ENCODE results near the gene DLG1.
"Not testable (repeated sequence)": the region's sequence is repeated elsewhere in the genome, so short reads cannot be mapped to it uniquely, and the experiment has no call there.

The DLG1 gene

GRCh38 chr3:197286678-197287077 lies 11.7 kb downstream of the DLG1 start:
- no peak for DNase-seq

- DNase-seq, result no peak
Observed at GRCh38 chr3:197285557-197285956, 12.9 kb downstream of the DLG1 start.

- no peak for DNase-seq
Observed at GRCh38 chr3:197283045-197283444, 15.4 kb downstream of the DLG1 start.

- no peak for DNase-seq
Observed at GRCh38 chr3:197281849-197282248, 16.6 kb downstream of the DLG1 start.

GRCh38 chr3:197280156-197280555 lies 18.3 kb downstream of the DLG1 start:
- no peak for DNase-seq

- DNase-seq, result no peak
Observed at GRCh38 chr3:197278933-197279332, 19.5 kb downstream of the DLG1 start.

GRCh38 chr3:197276808-197277207 lies 21.6 kb downstream of the DLG1 start:
- not testable (repeated sequence) for DNase-seq

- no peak for DNase-seq
Observed at GRCh38 chr3:197270558-197271317, 27.7 kb downstream of the DLG1 start.

GRCh38 chr3:197269024-197269423 lies 29.4 kb downstream of the DLG1 start:
- DNase-seq, result no peak

- DNase-seq, result no peak
Observed at GRCh38 chr3:197268294-197268693, 30.1 kb downstream of the DLG1 start.

GRCh38 chr3:197266331-197266730 lies 32.1 kb downstream of the DLG1 start:
- no peak for DNase-seq

- no peak for DNase-seq
Observed at GRCh38 chr3:197262709-197263108, 35.7 kb downstream of the DLG1 start.

GRCh38 chr3:197261164-197261509 lies 37.3 kb downstream of the DLG1 start:
- no peak for DNase-seq

GRCh38 chr3:197260491-197261163 lies 37.8 kb downstream of the DLG1 start:
- DNase-seq, result no peak

- no peak for DNase-seq
Observed at GRCh38 chr3:197259096-197259495, 39.3 kb downstream of the DLG1 start.

GRCh38 chr3:197258168-197258755 lies 40.1 kb downstream of the DLG1 start:
- DNase-seq, result no peak

- DNase-seq, result no peak
Observed at GRCh38 chr3:197257711-197258110, 40.7 kb downstream of the DLG1 start.

- no peak for DNase-seq
Observed at GRCh38 chr3:197256836-197257444, 41.5 kb downstream of the DLG1 start.

GRCh38 chr3:197256104-197256503 lies 42.3 kb downstream of the DLG1 start:
- no peak for DNase-seq

- DNase-seq, result no peak
Observed at GRCh38 chr3:197253238-197253947, 45.0 kb downstream of the DLG1 start.

GRCh38 chr3:197249542-197249941 lies 48.9 kb downstream of the DLG1 start:
- no peak for DNase-seq

GRCh38 chr3:197248341-197248740 lies 50.1 kb downstream of the DLG1 start:
- no peak for DNase-seq

- no peak for DNase-seq
Observed at GRCh38 chr3:197244751-197245150, 53.7 kb downstream of the DLG1 start.
